K562 (cell line): Measurements from ENCODE around the gene NODAL. TPM values are rescaled to one million over a fixed set of nuclear protein-coding genes. Genes with fewer than 3 reads are reported as not detected.

ENCODE experiments used
- ATAC-seq: fragments of 200-7000 bp; cut with Tn5 transposase; 3 replicates; pipeline ENCODE4 v1.9.1; 2020; ENCODE audit warnings: moderate library complexity
- BruUV-seq: library from RNA; stranded (reverse); fragments of 400-500 nt; replicated peaks from 2 replicates; lab custom pipeline; 2021; lab: Mats Ljungman, UMichigan
- CTCF ChIA-PET: fragments of 300-600 bp; formaldehyde crosslinking; extraction: SDS; loops from one replicate; lab custom pipeline; 2021; ENCODE audit warnings: low intra/inter-chr PET ratio; lab: Yijun Ruan, JAX
- POLR2A ChIA-PET: fragments of 300-600, 350-650 bp; sonication (Branson Sonifier 250); formaldehyde crosslinking; extraction: SDS; loops from one replicate; lab custom pipeline; 2021; ENCODE audit warnings: antibody characterized with exemption, inconsistent platforms; lab: Yijun Ruan, JAX
- DNase-seq, 4 experiments: peaks; one replicate each; pipeline versions ENCODE4 v3.0.0 to v3.0.0-alpha.2; 2011 to 2018; ENCODE audit warnings: low spot score in 3 of 4, mixed read lengths in 3 of 4; ENCODE audit errors: extremely low read depth in 1 of 4
- FAIRE-seq: peaks from 2 replicates; lab custom pipeline; 2011; peaks lifted over from hg19 to GRCh38; lab: Jason Lieb, UNC
- H2AFZ ChIP-seq: 2 replicates; pipeline ENCODE4 v1.6.0; 2011; ENCODE audit warnings: low read depth, low read length, control low read depth, inconsistent platforms
- H3K27ac ChIP-seq: fragments of 200-600 bp; 3 replicates; pipeline ENCODE4 v1.8.0; 2011; ENCODE audit warnings: low read depth, mild to moderate bottlenecking, control low read depth, inconsistent platforms, low read length, moderate library complexity, mixed read lengths; ENCODE audit errors: extremely low read depth
- H3K27me3 ChIP-seq, 2 experiments: fragments of 300-600 bp in 1 of 2; 2 replicates in 1 of 2; 3 replicates in 1 of 2; pipeline versions ENCODE4 v1.6.0 to v1.8.0; 2011; ENCODE audit warnings: inconsistent platforms in 2 of 2, low read length in 2 of 2, mild to moderate bottlenecking in 1 of 2, mixed read lengths in 1 of 2, moderate library complexity in 1 of 2; ENCODE audit not compliant: control insufficient read depth in 2 of 2, insufficient read depth in 2 of 2
- H3K36me3 ChIP-seq: fragments of 300-600 bp; 3 replicates; pipeline ENCODE4 v1.8.0; 2011; ENCODE audit warnings: mild to moderate bottlenecking, low read length, inconsistent platforms; ENCODE audit not compliant: control insufficient read depth, insufficient read depth
- H3K4me1 ChIP-seq, 2 experiments: fragments of 200-600 bp in 1 of 2; replicated peaks in 1 of 2; 2 replicates in 1 of 2; 3 replicates in 1 of 2; pipeline versions ENCODE4 v1.5.1 to v1.8.0; 2011; ENCODE audit warnings: inconsistent platforms in 2 of 2, low read length in 2 of 2, mild to moderate bottlenecking in 1 of 2, mixed read lengths in 1 of 2, moderate library complexity in 1 of 2; ENCODE audit not compliant: control insufficient read depth in 2 of 2, insufficient read depth in 2 of 2
- H3K4me2 ChIP-seq: 2 replicates; pipeline ENCODE4 v1.6.1; 2011; ENCODE audit warnings: low read length, control low read depth, inconsistent platforms, mixed read lengths; ENCODE audit not compliant: insufficient read depth
- H3K4me3 ChIP-seq: fragments of 200-600 bp; sonication (generic), shearing (Covaris generic); 2 replicates; pipeline ENCODE4 v1.5.1; 2016; ENCODE audit warnings: control low read depth, inconsistent platforms
- H3K79me2 ChIP-seq: fragments of 200-600 bp; 3 replicates; pipeline ENCODE4 v1.8.0; 2011; ENCODE audit warnings: low read length, inconsistent platforms; ENCODE audit not compliant: control insufficient read depth, insufficient read depth
- H3K9ac ChIP-seq, 2 experiments: 2 replicates each; pipeline versions ENCODE4 v1.6.0 to v1.6.1; 2011; ENCODE audit warnings: low read depth in 2 of 2, low read length in 2 of 2, control low read depth in 1 of 2, inconsistent platforms in 1 of 2, mild to moderate bottlenecking in 1 of 2, mixed read lengths in 1 of 2; ENCODE audit not compliant: insufficient read depth in 1 of 2
- H3K9me1 ChIP-seq: one replicate; pipeline ENCODE4 v1.6.0; 2011; ENCODE audit warnings: inconsistent platforms, mild to moderate bottlenecking, low read length, moderate library complexity; ENCODE audit not compliant: control insufficient read depth, insufficient read depth
- H3K9me3 ChIP-seq: replicated peaks from 2 replicates; pipeline ENCODE4 v1.5.1; 2011; ENCODE audit warnings: low read depth, low read length, inconsistent platforms; ENCODE audit not compliant: control insufficient read depth, insufficient read depth
- H4K20me1 ChIP-seq: replicated peaks from 2 replicates; pipeline ENCODE4 v1.6.1; 2011; ENCODE audit warnings: low read length, inconsistent platforms, mixed read lengths; ENCODE audit not compliant: control insufficient read depth, insufficient read depth
- BCOR ChIP-seq: fragments of 450-650 bp; IDR thresholded peaks from 2 replicates; pipeline ENCODE4 v1.6.1; 2016
- NCOA4 ChIP-seq: fragments of 450-650 bp; IDR thresholded peaks from 2 replicates; pipeline ENCODE4 v1.6.1; 2018; ENCODE audit warnings: mild to moderate bottlenecking; ENCODE audit not compliant: partially characterized antibody
- SMAD4 ChIP-seq: fragments of 250-450 bp; sonication (Bioruptor Pico); conservative IDR thresholded peaks from 2 replicates; pipeline ENCODE4 v1.8.0; 2021; ENCODE audit warnings: inconsistent platforms, mild to moderate bottlenecking, moderate library complexity
- SP1 ChIP-seq: sonication (generic); formaldehyde crosslinking; IDR thresholded peaks from 2 replicates; pipeline ENCODE4 v1.8.1; 2022; ENCODE audit warnings: mild to moderate bottlenecking, missing genetic modification reagents
- WGBS: fragments of 100-300 bp; shearing (Covaris generic); methylation state at CpG from one replicate; pipeline ENCODE4 v1.1.6; 2016; ENCODE audit warnings: low coverage, mixed read lengths; ENCODE audit not compliant: insufficient coverage; ENCODE audit errors: missing lambda C conversion rate; 5-methylcytosine and 5-hydroxymethylcytosine counted together
- in situ Hi-C: fragments of 300-500 bp; cut with MboI; formaldehyde crosslinking; loops from 4 replicates; pipeline ENCODE4 v1.15.0; 2018; ENCODE audit warnings: inconsistent platforms, mixed read lengths
- intact Hi-C: fragments of 100-400 bp; cut with micrococcal nuclease; formaldehyde crosslinking; loops from 2 replicates; pipeline ENCODE4 v1.14.2; 2022
- polyA plus RNA-seq, 8 experiments: library from polyadenylated mRNA; depleted of rRNA in 4 of 8; stranded (reverse) in 5 of 8; unstranded in 3 of 8; fragments of >200 nt; fragmentation: Nextera tagmentation in 2 of 8; fragmentation: Illumina TruSeq in 1 of 8; extraction: Ambion mirVana in 2 of 8; extraction: Trizol in 1 of 8; gene quantifications; 2 replicates each; pipeline versions ENCODE4 v1.2.1 to v1.2.3, GENCODE V29; 2011 to 2014; ENCODE audit warnings: inconsistent platforms in 1 of 8, missing spikeins in 1 of 8
- total RNA-seq, 7 experiments: library from RNA; depleted of rRNA in 6 of 7; stranded (reverse); fragments of >200 nt in 6 of 7; fragmentation: Illumina TruSeq in 2 of 7; extraction: Trizol in 2 of 7; gene quantifications; 2 replicates each; pipeline versions ENCODE4 v1.2.1 to v1.2.3, GENCODE V29; 2011 to 2021; ENCODE audit warnings: low replicate concordance in 1 of 7
- TF ChIP-seq, protein P1 (sequence below): fragments of 200-800 bp; sonication (Bioruptor generic); IDR thresholded peaks from 2 replicates; pipeline ENCODE4 v1.6.1; 2017; ENCODE audit warnings: missing genetic modification characterization, missing compliant biosample characterization
- TF ChIP-seq, protein P2 (sequence below): sonication (generic); formaldehyde crosslinking; IDR thresholded peaks from 2 replicates; pipeline ENCODE4 v1.8.0; 2022; ENCODE audit warnings: missing genetic modification reagents, mild to moderate bottlenecking, moderate library complexity, borderline replicate concordance
- TF ChIP-seq, protein P3 (sequence below): fragments of 250-450 bp; sonication (Bioruptor Pico); IDR thresholded peaks from 2 replicates; pipeline ENCODE4 v1.5.0; 2020; ENCODE audit warnings: mild to moderate bottlenecking

The NODAL gene
- total and polyA plus RNA-seq, 9 of the 15 experiments (the other 6 are each of a cell fraction or from before 2014, with no cell fraction given): not detected

DNA sequence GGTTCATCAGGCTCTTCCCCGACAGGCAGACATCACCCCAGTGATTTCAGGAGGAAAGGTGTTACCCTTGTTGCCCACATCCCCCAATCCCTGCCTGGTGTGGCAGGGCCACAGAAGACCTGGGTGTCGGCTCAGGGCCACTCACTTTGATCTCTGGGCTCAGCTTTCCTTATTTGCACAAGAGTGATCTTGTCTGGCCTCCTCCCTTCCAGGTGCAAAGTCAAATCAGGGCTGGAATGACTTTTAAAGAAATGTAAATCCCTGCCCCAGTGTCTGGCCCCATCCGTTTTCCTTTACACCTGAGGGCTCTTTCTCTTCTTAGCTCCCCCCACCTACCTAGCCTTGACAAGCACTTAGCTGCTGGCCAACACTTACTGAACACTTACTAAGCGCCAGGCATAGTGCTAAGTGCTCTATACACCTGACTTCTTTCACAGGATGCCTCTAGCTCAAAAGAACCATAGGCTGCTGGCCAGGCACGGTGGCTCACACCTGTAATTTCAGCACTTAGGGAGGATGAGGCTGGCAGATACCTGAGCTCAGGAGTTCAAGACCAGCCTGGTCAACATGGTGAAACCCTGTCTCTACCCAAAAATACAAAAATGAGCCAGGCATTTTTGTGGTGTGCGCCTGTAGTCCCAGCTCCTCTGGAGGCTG, 979 bp upstream of the NODAL start:
- WGBS: under 1% methylated on average over 6 of the region's 6 CpGs
- in situ Hi-C loops: no loop called here
- BruUV-seq: no TSS peak

More for the DNA sequence above, 979 bp upstream of the NODAL start:
- H2AFZ ChIP-seq: no peak overlapping the region
- CTCF ChIA-PET: no interaction called here
- ATAC-seq (no peak), DNase-seq (no peak), FAIRE-seq (no peak)
- intact Hi-C loops: no loop called here
- POLR2A ChIA-PET: interaction anchor here (0.9 to 1.7 kb wide), 4 partner anchors 10 to 40 kb away, joined by 3 to 6 read pairs (median 6); no protein-coding TSS in a partner anchor
- H3K4me3 ChIP-seq: no peak overlapping the region
- no peak overlapping the region for H3K9ac ChIP-seq
- peaks cover 67 to 84% of the 10 kb centered on the region in 2 experiments for H3K27me3 ChIP-seq
- H3K9me3 ChIP-seq: no peaks in the 10 kb centered on the region
- no peak for TF ChIP-seq NCOA4
- TF ChIP-seq, protein P1, sequence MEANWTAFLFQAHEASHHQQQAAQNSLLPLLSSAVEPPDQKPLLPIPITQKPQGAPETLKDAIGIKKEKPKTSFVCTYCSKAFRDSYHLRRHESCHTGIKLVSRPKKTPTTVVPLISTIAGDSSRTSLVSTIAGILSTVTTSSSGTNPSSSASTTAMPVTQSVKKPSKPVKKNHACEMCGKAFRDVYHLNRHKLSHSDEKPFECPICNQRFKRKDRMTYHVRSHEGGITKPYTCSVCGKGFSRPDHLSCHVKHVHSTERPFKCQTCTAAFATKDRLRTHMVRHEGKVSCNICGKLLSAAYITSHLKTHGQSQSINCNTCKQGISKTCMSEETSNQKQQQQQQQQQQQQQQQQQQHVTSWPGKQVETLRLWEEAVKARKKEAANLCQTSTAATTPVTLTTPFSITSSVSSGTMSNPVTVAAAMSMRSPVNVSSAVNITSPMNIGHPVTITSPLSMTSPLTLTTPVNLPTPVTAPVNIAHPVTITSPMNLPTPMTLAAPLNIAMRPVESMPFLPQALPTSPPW (CRISPR knock-in tag): no peak
- no peak for TF ChIP-seq BCOR
- no peak for TF ChIP-seq SP1
- TF ChIP-seq, protein P2, sequence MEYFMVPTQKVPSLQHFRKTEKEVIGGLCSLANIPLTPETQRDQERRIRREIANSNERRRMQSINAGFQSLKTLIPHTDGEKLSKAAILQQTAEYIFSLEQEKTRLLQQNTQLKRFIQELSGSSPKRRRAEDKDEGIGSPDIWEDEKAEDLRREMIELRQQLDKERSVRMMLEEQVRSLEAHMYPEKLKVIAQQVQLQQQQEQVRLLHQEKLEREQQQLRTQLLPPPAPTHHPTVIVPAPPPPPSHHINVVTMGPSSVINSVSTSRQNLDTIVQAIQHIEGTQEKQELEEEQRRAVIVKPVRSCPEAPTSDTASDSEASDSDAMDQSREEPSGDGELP: no peak
- TF ChIP-seq SMAD4 (CRISPR knock-in tag): no peak
- TF ChIP-seq, protein P3, sequence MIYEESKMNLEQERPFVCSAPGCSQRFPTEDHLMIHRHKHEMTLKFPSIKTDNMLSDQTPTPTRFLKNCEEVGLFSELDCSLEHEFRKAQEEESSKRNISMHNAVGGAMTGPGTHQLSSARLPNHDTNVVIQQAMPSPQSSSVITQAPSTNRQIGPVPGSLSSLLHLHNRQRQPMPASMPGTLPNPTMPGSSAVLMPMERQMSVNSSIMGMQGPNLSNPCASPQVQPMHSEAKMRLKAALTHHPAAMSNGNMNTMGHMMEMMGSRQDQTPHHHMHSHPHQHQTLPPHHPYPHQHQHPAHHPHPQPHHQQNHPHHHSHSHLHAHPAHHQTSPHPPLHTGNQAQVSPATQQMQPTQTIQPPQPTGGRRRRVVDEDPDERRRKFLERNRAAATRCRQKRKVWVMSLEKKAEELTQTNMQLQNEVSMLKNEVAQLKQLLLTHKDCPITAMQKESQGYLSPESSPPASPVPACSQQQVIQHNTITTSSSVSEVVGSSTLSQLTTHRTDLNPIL (CRISPR knock-in tag): no peak
- H3K36me3 ChIP-seq: no peaks in the 10 kb centered on the region
- peaks cover 0 to 19% of the 10 kb centered on the region in 2 experiments; a peak in 3 of 5 replicates for H3K4me1 ChIP-seq
- H3K27ac ChIP-seq: no peak overlapping the region
- no peaks in the 10 kb centered on the region for H3K9me1 ChIP-seq
- H3K4me2 ChIP-seq: no peak overlapping the region
- H4K20me1 ChIP-seq: 0 out of 2 replicates have a peak, but pooled peaks cover 4% of the 10 kb centered on the region
- no peaks in the 10 kb centered on the region for H3K79me2 ChIP-seq
